HG02943 (cell line): Measurements from ENCODE around the gene DNASE1L1.

Source experiments
- ATAC-seq: cut with Tn5 transposase; IDR thresholded peaks from one replicate; pipeline ENCODE4 v1.9.1; 2021; ENCODE audit warnings: mild to moderate bottlenecking, low read depth, moderate library complexity; ENCODE audit not compliant: unreplicated experiment

Gene DNASE1L1

GRCh38 chrX:154355094-154355775, 53.8 kb downstream of the DNASE1L1 start:
- ATAC-seq: no peak

GRCh38 chrX:154354516-154354915, 54.5 kb downstream of the DNASE1L1 start:
- no peak for ATAC-seq

GRCh38 chrX:154354013-154354412, 55.0 kb downstream of the DNASE1L1 start:
- no peak for ATAC-seq

- no peak for ATAC-seq
Observed at GRCh38 chrX:154353172-154353843, 55.7 kb downstream of the DNASE1L1 start.

- no peak for ATAC-seq
Observed at GRCh38 chrX:154352466-154352865, 56.6 kb downstream of the DNASE1L1 start.

GRCh38 chrX:154352012-154352401, 57.0 kb downstream of the DNASE1L1 start:
- ATAC-seq: no peak
